ENCODE measurements around the gene ATG16L2.
"Not testable (repeated sequence)": the region's sequence is repeated elsewhere in the genome, so short reads cannot be mapped to it uniquely, and the experiment has no call there.

The ATG16L2 gene

GRCh38 chr11:72842653-72843330 lies 28.6 kb downstream of the ATG16L2 start:
- DNase-seq (ENCODE audit: low read depth in 2 of 2): no peak

- DNase-seq (ENCODE audit: low read depth in 2 of 2): no peak
Observed at GRCh38 chr11:72844356-72844755, 30.1 kb downstream of the ATG16L2 start.

GRCh38 chr11:72848846-72849466 lies 34.7 kb downstream of the ATG16L2 start:
- no peak for DNase-seq (ENCODE audit: low read depth in 2 of 2)

- no peak for DNase-seq (ENCODE audit: low read depth in 2 of 2)
Observed at GRCh38 chr11:72850832-72851231, 36.6 kb downstream of the ATG16L2 start.

GRCh38 chr11:72851726-72852125 lies 37.5 kb downstream of the ATG16L2 start:
- DNase-seq (ENCODE audit: low read depth in 2 of 2): no peak

GRCh38 chr11:72856065-72856464 lies 41.9 kb downstream of the ATG16L2 start:
- no peak for DNase-seq (ENCODE audit: low read depth in 2 of 2)

- DNase-seq (ENCODE audit: low read depth in 2 of 2): no peak
Observed at GRCh38 chr11:72856551-72857345, 42.5 kb downstream of the ATG16L2 start.

GRCh38 chr11:72858267-72858666 lies 44.1 kb downstream of the ATG16L2 start:
- not testable (repeated sequence) for DNase-seq (ENCODE audit: low read depth in 2 of 2)

- DNase-seq (ENCODE audit: low read depth in 2 of 2): no peak
Observed at GRCh38 chr11:72859126-72859525, 44.9 kb downstream of the ATG16L2 start.

- no peak for DNase-seq (ENCODE audit: low read depth in 2 of 2)
Observed at GRCh38 chr11:72860010-72860409, 45.8 kb downstream of the ATG16L2 start.

GRCh38 chr11:72860592-72860991 lies 46.4 kb downstream of the ATG16L2 start:
- no peak for DNase-seq (ENCODE audit: low read depth in 2 of 2)

GRCh38 chr11:72863091-72863490 lies 48.9 kb downstream of the ATG16L2 start:
- DNase-seq (ENCODE audit: low read depth in 2 of 2): no peak

- no peak for DNase-seq (ENCODE audit: low read depth in 2 of 2)
Observed at GRCh38 chr11:72863916-72864315, 49.7 kb downstream of the ATG16L2 start.

GRCh38 chr11:72864702-72865655 lies 50.8 kb downstream of the ATG16L2 start:
- DNase-seq (ENCODE audit: low read depth in 2 of 2): no peak

- DNase-seq (ENCODE audit: low read depth in 2 of 2): no peak
Observed at GRCh38 chr11:72867970-72868369, 53.8 kb downstream of the ATG16L2 start.

GRCh38 chr11:72869831-72870230 lies 55.6 kb downstream of the ATG16L2 start:
- DNase-seq (ENCODE audit: low read depth in 2 of 2): no peak

- no peak for DNase-seq (ENCODE audit: low read depth in 2 of 2)
Observed at GRCh38 chr11:72871119-72871518, 56.9 kb downstream of the ATG16L2 start.

- DNase-seq (ENCODE audit: low read depth in 2 of 2): no peak
Observed at GRCh38 chr11:72872012-72872411, 57.8 kb downstream of the ATG16L2 start.

GRCh38 chr11:72875736-72876135 lies 61.5 kb downstream of the ATG16L2 start:
- no peak for DNase-seq (ENCODE audit: low read depth in 2 of 2)

GRCh38 chr11:72876147-72876546 lies 61.9 kb downstream of the ATG16L2 start:
- DNase-seq (ENCODE audit: low read depth in 2 of 2): no peak

Data from stimulated activated CD8-positive, alpha-beta memory T cell treated with anti-CD3 and anti-CD28 coated beads, Interleukin-15, amount 100 ng/mL, for 48 hours (primary cell).